HG03565 (cell line): ENCODE measurements around the gene UQCRQ.

Experiments used
- ATAC-seq: cut with Tn5 transposase; IDR thresholded peaks from one replicate; pipeline ENCODE4 v1.9.1; 2021; ENCODE audit warnings: mild to moderate bottlenecking, moderate library complexity; ENCODE audit not compliant: unreplicated experiment

The UQCRQ gene

GRCh38 chr5:132866342-132867045, at the start of gene UQCRQ, which contains the start of gene GDF9:
Gene UQCRQ (plus strand): TSS chr5:132866642. CDS start chr5:132866882, 240 bp downstream.
Gene GDF9 (minus strand): TSS chr5:132866469. CDS start chr5:132864533, 1,936 bp downstream.
- peak; percentile 96 for ATAC-seq

GRCh38 chr5:132817011-132817410, 49.4 kb upstream of the UQCRQ start:
- no peak for ATAC-seq

GRCh38 chr5:132819468-132819867, 47.0 kb upstream of the UQCRQ start:
- ATAC-seq: no peak

- ATAC-seq: peak; percentile 61
Measured at GRCh38 chr5:132820162-132820754, 46.2 kb upstream of the UQCRQ start.

- no peak for ATAC-seq
Measured at GRCh38 chr5:132821350-132821749, 45.1 kb upstream of the UQCRQ start.

- no peak for ATAC-seq
Measured at GRCh38 chr5:132821791-132822190, 44.7 kb upstream of the UQCRQ start.

- ATAC-seq: no peak
Measured at GRCh38 chr5:132822650-132823480, 43.6 kb upstream of the UQCRQ start.

- ATAC-seq: no peak
Measured at GRCh38 chr5:132823481-132824050, 42.9 kb upstream of the UQCRQ start.

- ATAC-seq: no peak
Measured at GRCh38 chr5:132824426-132824825, 42.0 kb upstream of the UQCRQ start.

GRCh38 chr5:132825033-132825833, 41.2 kb upstream of the UQCRQ start:
- ATAC-seq: no peak

GRCh38 chr5:132825834-132826391, 40.5 kb upstream of the UQCRQ start:
- no peak for ATAC-seq

- no peak for ATAC-seq
Measured at GRCh38 chr5:132826424-132827082, 39.9 kb upstream of the UQCRQ start.

- no peak for ATAC-seq
Measured at GRCh38 chr5:132827943-132828673, 38.3 kb upstream of the UQCRQ start.

GRCh38 chr5:132828846-132829494, 37.5 kb upstream of the UQCRQ start:
- ATAC-seq: no peak

GRCh38 chr5:132829742-132830435, 36.6 kb upstream of the UQCRQ start:
- ATAC-seq: peak; percentile 47

- peak; percentile 62 for ATAC-seq
Measured at GRCh38 chr5:132830436-132831094, 35.9 kb upstream of the UQCRQ start, which contains the start of gene SHROOM1. Gene SHROOM1 (minus strand): TSS chr5:132830647. CDS start chr5:132826140, 4,507 bp downstream.
